GM06990 (cell line): ENCODE measurements around the gene KLK7.

Source experiments
- DNase-seq: peaks from one replicate; pipeline ENCODE4 v3.0.0-alpha.2; 2011; ENCODE audit not compliant: insufficient read length; ENCODE audit errors: extremely low read depth
- H3K27me3 ChIP-seq: replicated peaks from 2 replicates; pipeline ENCODE4 v1.6.0; 2011; ENCODE audit warnings: low read length; ENCODE audit not compliant: control insufficient read depth, insufficient read depth
- H3K36me3 ChIP-seq: 2 replicates; pipeline ENCODE4 v1.5.1; 2011; ENCODE audit warnings: low read length; ENCODE audit not compliant: control insufficient read depth, insufficient read depth
- H3K4me3 ChIP-seq: replicated peaks from 2 replicates; pipeline ENCODE4 v1.5.1; 2011; ENCODE audit warnings: low read depth, mild to moderate bottlenecking, control low read depth, low read length
- CTCF ChIP-seq: IDR thresholded peaks from 2 replicates; pipeline ENCODE4 v1.5.1; 2011; ENCODE audit warnings: low read length, control low read depth, mild to moderate bottlenecking, inconsistent platforms; ENCODE audit not compliant: insufficient read depth, poor library complexity, severe bottlenecking

Gene KLK7

GRCh38 chr19:50931023-50931422 is 52.7 kb downstream of the KLK7 start:
- no peak for DNase-seq
- Histone ChIP-seq H3K27me3 (no peaks in the 10 kb centered on the region), H3K36me3 (no peaks in the 10 kb centered on the region), H3K4me3 (no peak overlapping the region)
- no peak for TF ChIP-seq CTCF

GRCh38 chr19:50928831-50929230 is 54.9 kb downstream of the KLK7 start:
- no peak for TF ChIP-seq CTCF
- H3K36me3 ChIP-seq = no peaks in the 10 kb centered on the region
- H3K27me3 ChIP-seq = no peaks in the 10 kb centered on the region
- H3K4me3 ChIP-seq = no peak overlapping the region
- DNase-seq = no peak
